GM19351 (cell line): ENCODE measurements around the gene CWC22.
"Not testable (repeated sequence)": the region's sequence is repeated elsewhere in the genome, so short reads cannot be mapped to it uniquely, and the experiment has no call there.

Source experiments
- ATAC-seq: cut with Tn5 transposase; IDR thresholded peaks from one replicate; pipeline ENCODE4 v1.9.1; 2021; ENCODE audit warnings: mild to moderate bottlenecking, moderate library complexity; ENCODE audit not compliant: unreplicated experiment

The CWC22 gene

DNA sequence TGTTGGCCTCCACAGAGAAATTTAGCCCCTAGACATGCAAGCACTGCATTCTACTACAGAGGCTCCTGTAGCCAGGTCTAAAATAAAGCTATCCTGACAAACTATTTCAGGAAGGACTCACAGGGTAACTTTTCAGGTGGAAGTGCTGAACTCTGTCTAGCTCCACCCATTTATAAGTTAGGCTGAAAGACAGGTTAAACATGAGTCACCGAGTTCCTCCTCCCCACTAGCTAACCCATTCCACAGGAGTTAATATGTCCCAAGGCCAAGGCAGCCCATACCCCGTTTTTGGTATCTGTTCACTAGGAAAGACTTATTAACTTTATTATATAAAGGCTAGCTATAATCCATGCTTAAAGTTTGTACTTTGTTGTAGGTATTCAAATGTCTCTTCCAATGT lies 3.5 kb downstream of the CWC22 start:
- ATAC-seq = no peak

GRCh38 chr2:180003073-180003472 lies 4.0 kb downstream of the CWC22 start:
- ATAC-seq = no peak

GRCh38 chr2:180002198-180002770 lies 4.8 kb downstream of the CWC22 start:
- ATAC-seq = no peak

GRCh38 chr2:180001726-180002125 lies 5.4 kb downstream of the CWC22 start:
- ATAC-seq = no peak

- ATAC-seq = peak; percentile 40
These were observed 6.7 kb downstream of the CWC22 start for GRCh38 chr2:180000434-180000833.

DNA sequence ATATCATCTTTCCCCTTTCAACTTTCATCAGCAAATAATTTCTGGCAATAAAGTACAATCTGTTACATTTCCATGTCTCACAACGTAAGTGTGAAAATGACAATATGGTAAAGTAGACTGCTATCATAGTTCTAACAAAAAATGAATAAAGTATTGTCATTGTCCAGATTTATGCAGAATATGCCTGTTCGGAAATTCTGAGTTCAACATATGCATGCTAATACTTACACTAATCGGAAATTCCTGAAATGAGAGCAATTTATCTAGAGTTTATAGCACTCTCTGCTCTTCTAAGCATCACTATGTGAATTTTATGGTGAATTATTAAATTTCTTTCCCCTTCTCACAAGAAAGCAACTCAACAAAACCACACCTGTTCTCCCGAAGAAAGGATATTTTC lies 8.1 kb downstream of the CWC22 start:
- no peak for ATAC-seq

DNA sequence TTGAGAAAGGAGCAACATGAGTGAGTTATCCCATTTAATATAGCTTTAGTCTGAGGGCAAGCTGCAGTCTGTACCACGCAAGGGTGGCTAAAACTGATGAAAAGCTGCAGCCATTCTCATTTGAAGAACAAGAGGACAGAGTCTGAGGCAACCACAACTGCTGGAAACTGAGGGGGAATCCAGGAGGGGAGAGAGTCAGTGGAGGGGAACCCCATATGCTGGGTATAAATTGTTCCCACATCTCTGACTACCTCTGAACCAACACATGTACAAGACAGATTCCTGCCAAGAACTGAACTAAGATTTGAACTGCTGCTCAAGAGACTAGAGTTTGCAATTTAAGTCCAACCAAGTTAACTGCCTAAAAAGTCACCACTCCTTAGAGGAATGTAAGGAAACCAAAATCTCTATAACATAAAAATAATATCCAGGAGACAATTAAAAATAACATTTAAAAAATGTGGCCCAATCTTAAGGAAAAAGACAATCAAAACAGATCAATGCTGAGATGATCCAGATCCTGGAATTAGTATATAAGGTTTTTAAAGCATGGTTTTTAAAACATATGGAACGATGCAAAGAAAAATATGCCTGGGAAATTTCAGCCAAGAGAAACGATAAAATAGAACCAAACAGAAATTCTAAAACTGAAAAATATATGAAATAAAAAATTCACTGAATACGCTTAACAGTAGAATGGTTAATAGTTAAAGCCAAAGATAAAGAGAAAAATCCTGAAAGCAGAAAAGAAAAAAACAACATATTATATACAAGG lies 11.2 kb downstream of the CWC22 start:
- peak; percentile 34 for ATAC-seq

DNA sequence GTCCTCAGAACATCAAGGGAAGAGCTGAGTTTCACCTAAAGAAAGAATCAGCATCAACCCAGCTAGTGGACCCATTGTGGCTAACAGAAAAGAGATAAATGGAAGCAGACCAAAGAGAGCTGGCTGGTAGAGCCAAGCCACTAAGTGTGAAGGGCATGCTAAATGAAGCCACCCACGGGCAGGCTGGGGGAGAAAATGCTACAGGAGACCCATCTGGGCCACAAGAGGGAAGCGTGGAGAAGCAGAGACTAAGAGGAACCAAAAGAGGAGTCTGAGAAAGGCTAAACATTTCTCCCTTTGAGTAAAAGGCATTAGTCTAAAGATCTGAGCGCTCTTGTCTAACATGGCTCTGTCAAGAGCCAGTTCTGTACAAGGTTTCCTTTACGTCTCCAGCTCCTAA lies 15.8 kb downstream of the CWC22 start:
- ATAC-seq = peak; percentile 73

DNA sequence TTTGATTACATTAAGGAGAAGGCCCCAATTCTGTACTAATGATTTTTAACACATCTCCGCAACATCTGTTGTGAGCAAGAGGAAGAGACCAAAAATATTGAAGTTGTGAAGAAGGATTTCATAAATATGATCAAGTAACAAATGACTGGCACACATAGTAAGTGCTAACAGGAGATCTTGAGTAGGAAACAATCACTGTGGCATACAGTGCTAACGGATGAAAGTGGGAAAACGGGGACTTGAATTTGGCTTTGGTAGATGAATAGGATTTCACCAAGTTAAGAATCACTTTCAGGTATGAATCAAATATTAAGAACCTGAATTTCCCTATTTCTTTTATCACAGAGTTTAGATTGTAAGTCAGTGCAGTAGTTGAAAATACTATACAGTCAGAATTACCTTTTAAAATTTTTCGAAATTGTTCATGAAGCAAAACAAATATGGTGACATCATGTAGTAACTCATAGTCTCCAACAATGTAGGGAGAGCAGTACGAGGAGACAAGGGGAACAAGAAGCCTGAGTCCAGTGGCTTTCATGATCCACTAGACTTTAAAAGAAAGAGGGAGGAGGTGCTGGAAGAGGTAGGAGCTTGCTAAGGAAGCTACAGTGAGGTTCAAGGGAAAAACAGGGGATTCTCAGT lies 16.3 kb downstream of the CWC22 start:
- ATAC-seq = no peak

DNA sequence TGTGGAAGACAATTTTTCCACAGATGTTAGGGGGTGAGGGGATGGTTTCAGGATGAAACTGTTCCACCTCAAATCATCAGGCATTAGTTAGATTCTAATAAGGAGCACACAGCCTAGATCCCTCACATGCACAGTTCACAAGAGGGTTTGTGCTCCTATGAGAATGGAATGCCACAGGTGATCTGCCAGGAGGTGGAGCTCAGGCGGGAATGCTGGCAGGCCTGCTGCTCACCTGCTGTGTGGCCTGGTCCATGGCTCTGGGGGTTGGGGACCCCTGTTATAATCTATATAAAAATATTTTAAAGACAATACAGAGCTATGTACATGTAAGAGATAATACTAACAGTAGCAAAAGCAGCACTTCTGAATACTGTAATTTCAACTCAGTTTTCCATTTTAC lies 19.2 kb downstream of the CWC22 start:
- no peak for ATAC-seq

DNA sequence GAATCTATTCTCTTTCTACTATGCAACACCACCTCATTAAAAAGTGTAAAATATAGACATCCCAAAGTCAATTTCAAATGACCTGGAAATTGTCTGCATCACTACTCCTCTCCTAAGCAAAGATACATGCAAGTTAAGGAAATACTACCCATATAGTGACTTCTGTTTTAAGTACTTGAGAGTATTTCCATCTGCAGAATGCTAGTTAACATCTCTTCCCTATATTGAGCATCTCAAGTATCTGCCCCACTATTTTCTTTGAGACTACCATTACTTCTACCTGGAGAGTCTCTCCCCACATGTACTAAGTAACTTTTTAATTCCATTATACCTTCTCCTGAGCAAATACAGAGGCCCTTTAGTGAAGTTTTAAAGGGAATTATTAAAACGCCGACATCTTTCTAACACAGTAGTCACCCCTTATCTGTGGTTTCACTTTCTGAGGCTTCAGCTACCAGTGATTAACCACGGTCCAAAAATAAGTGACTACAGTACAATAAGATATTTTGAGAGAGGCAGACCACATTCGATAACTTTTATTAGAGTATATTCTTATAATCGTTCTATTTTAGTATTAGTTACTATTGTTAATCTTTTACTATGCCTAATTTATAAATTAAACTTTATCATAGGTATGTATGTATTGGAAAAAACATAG lies 21.8 kb downstream of the CWC22 start:
- peak; percentile 98 for ATAC-seq

- ATAC-seq = no peak
These were observed 23.7 kb downstream of the CWC22 start for GRCh38 chr2:179983250-179983932.

- ATAC-seq = no peak
These were observed 26.0 kb downstream of the CWC22 start for GRCh38 chr2:179981085-179981484.

DNA sequence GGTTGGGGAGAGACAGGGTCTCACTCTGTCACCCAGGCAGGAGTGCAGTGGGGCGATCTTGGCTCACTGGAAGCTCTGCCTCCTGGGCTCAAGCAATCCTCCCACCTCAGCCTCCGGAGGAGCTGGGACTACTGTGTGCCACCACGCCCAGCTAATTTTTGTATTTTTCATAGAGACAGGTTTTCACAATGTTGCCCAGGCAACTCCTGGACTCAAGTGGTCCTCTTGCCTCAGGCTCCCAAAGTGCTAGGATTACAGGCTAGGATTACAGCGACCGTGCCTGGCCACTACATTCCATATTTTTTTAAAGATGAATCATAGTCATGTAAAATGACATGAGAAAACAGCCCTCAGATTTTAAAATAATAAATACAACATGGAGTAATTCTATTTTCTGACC lies 32.3 kb downstream of the CWC22 start:
- ATAC-seq = no peak

- no peak for ATAC-seq
These were observed 40.2 kb downstream of the CWC22 start for GRCh38 chr2:179966778-179967394.

DNA sequence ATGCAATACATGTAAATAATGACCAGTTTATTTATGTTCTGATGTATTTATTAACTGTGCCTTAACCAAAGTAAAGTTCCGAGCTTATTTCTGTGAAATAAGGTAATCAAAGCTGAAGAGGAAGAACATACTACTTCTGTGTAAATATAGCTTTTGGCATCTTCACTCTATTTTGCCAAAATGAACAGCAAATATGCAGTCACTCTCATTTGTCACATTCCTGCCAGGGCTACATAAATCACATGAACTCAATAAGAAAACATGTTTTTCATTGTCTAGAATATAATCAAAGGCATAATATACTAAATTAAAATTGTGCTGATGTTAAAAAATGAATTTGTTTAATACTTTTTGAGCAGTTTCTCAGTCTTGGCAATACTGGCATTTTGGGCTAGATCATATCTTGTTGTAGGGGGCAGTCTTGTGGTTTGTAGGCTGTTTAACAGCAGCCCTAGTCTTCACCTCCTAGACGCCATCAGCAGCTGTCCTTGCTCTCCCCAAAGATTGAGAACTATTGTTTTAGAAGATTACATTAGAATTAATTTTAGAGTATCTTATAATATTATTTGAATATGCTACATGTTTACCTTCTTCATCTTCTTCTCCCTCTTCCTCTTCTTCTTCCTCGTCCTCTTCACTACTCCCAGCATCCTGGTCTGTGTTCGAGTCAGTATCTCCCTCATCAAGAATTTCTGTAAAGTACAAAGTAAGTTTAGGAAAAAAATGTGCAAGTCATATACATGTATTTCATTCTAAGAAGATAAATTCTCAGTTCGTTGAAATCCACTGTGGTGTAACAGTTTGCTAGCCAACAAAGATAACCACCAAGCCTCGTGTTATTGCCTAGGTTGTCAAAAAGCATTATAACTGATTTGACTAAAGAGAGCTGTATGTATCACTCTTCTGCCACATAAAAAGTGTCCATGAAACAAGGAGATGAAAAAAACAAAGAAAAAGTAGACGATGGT lies 41.5 kb downstream of the CWC22 start:
- ATAC-seq = no peak

GRCh38 chr2:179963626-179964025 lies 43.5 kb downstream of the CWC22 start:
- no peak for ATAC-seq

DNA sequence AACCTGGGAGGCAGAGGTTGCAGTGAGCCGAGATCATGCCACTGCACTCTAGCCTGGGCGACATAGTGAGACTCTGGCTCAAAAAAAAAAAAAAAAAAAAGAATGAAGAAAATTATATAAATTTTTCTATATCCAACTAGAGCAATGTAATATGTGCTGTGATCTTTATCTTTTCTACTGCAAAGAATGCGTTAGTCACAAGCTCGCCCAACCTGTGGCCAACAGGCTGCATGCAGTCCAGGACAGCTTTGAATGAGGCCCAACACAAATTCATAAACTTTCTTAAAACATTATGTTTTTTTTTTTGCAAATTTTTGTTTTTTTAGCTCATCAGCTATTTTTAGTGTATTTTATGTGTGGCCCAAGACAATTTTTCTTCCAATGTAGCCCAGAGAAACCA lies 48.8 kb downstream of the CWC22 start:
- ATAC-seq = not testable (repeated sequence)

- no peak for ATAC-seq
These were observed 53.1 kb downstream of the CWC22 start for GRCh38 chr2:179954026-179954425.

GRCh38 chr2:179953359-179953758 lies 53.7 kb downstream of the CWC22 start:
- no peak for ATAC-seq
